Measurements from ENCODE around the gene P2RX2.

P2RX2 gene

GRCh38 chr12:132620113-132620898, 1.7 kb downstream of the P2RX2 start:
- DNase-seq: no peak

GRCh38 chr12:132620899-132621656, 2.5 kb downstream of the P2RX2 start:
- no peak for DNase-seq

- DNase-seq: no peak
Observed at GRCh38 chr12:132621657-132622435, 3.3 kb downstream of the P2RX2 start.

- peak; percentile 67 for DNase-seq
Observed at GRCh38 chr12:132622437-132623071, 4.0 kb downstream of the P2RX2 start.

GRCh38 chr12:132623072-132623869, 4.7 kb downstream of the P2RX2 start:
- DNase-seq: no peak

GRCh38 chr12:132624186-132624855, 5.7 kb downstream of the P2RX2 start:
- DNase-seq: no peak

GRCh38 chr12:132624910-132625630, 6.5 kb downstream of the P2RX2 start:
- no peak for DNase-seq

GRCh38 chr12:132625731-132626430, 7.3 kb downstream of the P2RX2 start:
- no peak for DNase-seq

GRCh38 chr12:132629330-132629729, 10.8 kb downstream of the P2RX2 start:
- DNase-seq: no peak

GRCh38 chr12:132630672-132631071, 12.1 kb downstream of the P2RX2 start:
- no peak for DNase-seq

- DNase-seq: no peak
Observed at GRCh38 chr12:132631666-132632065, 13.1 kb downstream of the P2RX2 start.

- DNase-seq: no peak
Observed at GRCh38 chr12:132632521-132633228, 14.1 kb downstream of the P2RX2 start.

- no peak for DNase-seq
Observed at GRCh38 chr12:132633398-132633797, 14.8 kb downstream of the P2RX2 start.

GRCh38 chr12:132633901-132634300, 15.3 kb downstream of the P2RX2 start:
- no peak for DNase-seq

GRCh38 chr12:132634411-132634990, 15.9 kb downstream of the P2RX2 start:
- DNase-seq: no peak

- no peak for DNase-seq
Observed at GRCh38 chr12:132635076-132635955, 16.7 kb downstream of the P2RX2 start.

- DNase-seq: no peak
Observed at GRCh38 chr12:132637811-132638210, 19.2 kb downstream of the P2RX2 start.

Data from fibroblast of skin of back (primary cell).